Activated B cell treated with CpG ODN at 0.5 μM for 24 hours (primary cell): ENCODE results near the gene ZEB2. TPM values are rescaled to one million over a fixed set of nuclear protein-coding genes. Genes with fewer than 3 reads are reported as not detected.
A peak's percentile ranks its signal among the peaks of the same experiment; 100 is the strongest.

Experiments
- ATAC-seq: fragments of 200-7000 bp; cut with Tn5 transposase; one replicate; pipeline ENCODE4 v1.10.0; 2021; ENCODE audit warnings: low read depth, mild to moderate bottlenecking, moderate library complexity
- CTCF ChIA-PET: fragments of 350-600 bp; sonication (Branson Sonifier 250); formaldehyde crosslinking; loops from one replicate; lab custom pipeline; 2021; ENCODE audit warnings: antibody characterized with exemption; lab: Charles Lee
- POLR2A ChIA-PET: fragments of 350-600 bp; sonication (Branson Sonifier 250); formaldehyde crosslinking; loops from one replicate; lab custom pipeline; 2021; ENCODE audit warnings: antibody characterized with exemption; lab: Charles Lee
- DNase-seq: peaks from one replicate; pipeline ENCODE4 v3.0.0; 2022
- H3K27ac Mint-ChIP-seq: one replicate; pipeline ENCODE4 v1.8.0; 2020; ENCODE audit warnings: mixed read lengths
- H3K27me3 Mint-ChIP-seq: one replicate; pipeline ENCODE4 v1.8.0; 2021; ENCODE audit warnings: mixed read lengths
- H3K36me3 Mint-ChIP-seq: one replicate; pipeline ENCODE4 v1.8.0; 2021; ENCODE audit warnings: low read depth, mixed read lengths
- H3K4me1 Mint-ChIP-seq: one replicate; pipeline ENCODE4 v1.8.0; 2021; ENCODE audit warnings: mixed read lengths
- H3K4me3 Mint-ChIP-seq: one replicate; pipeline ENCODE4 v1.8.0; 2020; ENCODE audit warnings: mild to moderate bottlenecking, mixed read lengths
- H3K9me3 Mint-ChIP-seq: one replicate; pipeline ENCODE4 v1.8.0; 2020; ENCODE audit warnings: mixed read lengths
- CTCF ChIP-seq: fragments of 200-600 bp; IDR thresholded peaks from one replicate; pipeline ENCODE4 v1.8.0; 2022; ENCODE audit warnings: antibody characterized with exemption, mild to moderate bottlenecking
- intact Hi-C: fragments of 100-400 bp; cut with micrococcal nuclease; formaldehyde crosslinking; loops from one replicate; pipeline ENCODE4 v1.15.1; 2024
- total RNA-seq: library from RNA; stranded (reverse); gene quantifications from 2 replicates; pipeline ENCODE4 v1.2.3, GENCODE V29; 2022

The ZEB2 gene
- total RNA-seq, 1 donor from 2014 or later: 200 TPM

GRCh38 chr2:144468823-144469595 lies 50.9 kb downstream of the ZEB2 start:
- DNase-seq (no peak), ATAC-seq (no peak)
- intact Hi-C loops: no loop called here
- Mint-ChIP-seq H3K27me3 (no peaks in the 10 kb centered on the region), H3K4me1 (peaks cover 26% of the 10 kb centered on the region), H3K4me3 (no peak overlapping the region), H3K9me3 (no peaks in the 10 kb centered on the region), H3K36me3 (peaks cover 40% of the 10 kb centered on the region), H3K27ac (peak overlapping the region; percentile 2)
- TF ChIP-seq CTCF: no peak
- ChIA-PET CTCF (no interaction called here), POLR2A (interaction anchor here (0.6 to 1.7 kb wide), 5 partner anchors 12 to 1282 kb away, joined by 3 to 5 read pairs (median 3); no protein-coding TSS in a partner anchor)

DNA sequence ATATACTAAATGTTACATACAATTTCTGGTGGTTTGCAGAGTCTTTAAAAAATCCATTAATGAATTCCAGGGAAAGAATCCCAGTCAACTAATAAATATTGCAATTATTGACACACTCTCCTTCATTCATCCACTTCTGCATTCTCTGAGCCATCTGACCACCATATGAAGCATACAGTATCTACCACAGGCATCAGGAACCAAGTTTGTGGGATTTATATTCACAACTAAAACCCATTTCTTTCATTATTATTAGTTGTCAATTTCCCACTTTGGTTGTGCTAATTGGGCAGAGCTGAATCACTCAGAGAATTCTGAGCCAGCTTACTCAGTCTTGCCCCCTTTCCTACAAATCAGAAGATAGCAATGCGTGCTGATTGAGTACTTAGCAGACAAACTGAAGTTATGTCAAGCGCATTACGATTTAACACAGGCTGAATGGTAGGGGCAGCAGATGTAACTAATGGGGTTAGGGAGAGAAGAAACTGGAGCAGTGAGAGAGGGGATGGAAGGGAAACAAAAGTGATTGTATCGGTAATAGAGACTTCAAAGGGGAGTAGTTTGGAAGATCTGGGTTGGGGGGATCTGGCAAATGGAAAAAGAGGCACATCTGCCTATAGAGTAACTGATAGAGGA lies 52.3 kb downstream of the ZEB2 start:
- H3K9me3 Mint-ChIP-seq: no peaks in the 10 kb centered on the region
- CTCF ChIA-PET: no interaction called here
- peaks cover 52% of the 10 kb centered on the region for H3K36me3 Mint-ChIP-seq
- DNase-seq: no peak
- POLR2A ChIA-PET: no interaction called here
- peak overlapping the region; percentile 47 for H3K27ac Mint-ChIP-seq
- intact Hi-C loops: no loop called here
- no peaks in the 10 kb centered on the region for H3K27me3 Mint-ChIP-seq
- no peak overlapping the region for H3K4me3 Mint-ChIP-seq
- peaks cover 35% of the 10 kb centered on the region for H3K4me1 Mint-ChIP-seq
- TF ChIP-seq CTCF: no peak
- ATAC-seq: no peak

DNA sequence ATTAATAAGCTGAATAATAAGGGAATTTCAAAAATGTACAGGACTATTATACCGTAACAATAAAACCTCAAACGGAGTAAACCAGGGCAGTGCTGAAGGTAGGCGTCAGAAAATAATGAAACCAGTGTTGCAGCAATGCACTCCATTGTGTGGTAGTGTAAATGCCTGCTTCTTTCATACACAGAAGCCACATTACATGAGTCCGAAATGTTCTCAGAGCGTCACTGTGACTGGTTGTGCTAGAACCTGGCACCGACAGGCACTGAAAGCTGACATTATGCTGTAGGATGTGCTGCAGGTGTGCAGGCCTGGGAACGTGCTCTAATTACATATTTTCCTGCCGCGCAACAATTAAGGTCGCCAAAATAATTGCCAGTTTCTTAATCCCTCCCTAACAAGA lies 53.3 kb downstream of the ZEB2 start:
- H3K4me3 Mint-ChIP-seq: no peak overlapping the region
- ChIA-PET CTCF (no interaction called here), POLR2A (no interaction called here)
- no peak for TF ChIP-seq CTCF
- no peaks in the 10 kb centered on the region for H3K9me3 Mint-ChIP-seq
- no peak for DNase-seq
- no peaks in the 10 kb centered on the region for H3K27me3 Mint-ChIP-seq
- H3K27ac Mint-ChIP-seq: no peak overlapping the region
- no peak for ATAC-seq
- H3K4me1 Mint-ChIP-seq: peaks cover 43% of the 10 kb centered on the region
- H3K36me3 Mint-ChIP-seq: peaks cover 60% of the 10 kb centered on the region
- intact Hi-C loops: no loop called here

DNA sequence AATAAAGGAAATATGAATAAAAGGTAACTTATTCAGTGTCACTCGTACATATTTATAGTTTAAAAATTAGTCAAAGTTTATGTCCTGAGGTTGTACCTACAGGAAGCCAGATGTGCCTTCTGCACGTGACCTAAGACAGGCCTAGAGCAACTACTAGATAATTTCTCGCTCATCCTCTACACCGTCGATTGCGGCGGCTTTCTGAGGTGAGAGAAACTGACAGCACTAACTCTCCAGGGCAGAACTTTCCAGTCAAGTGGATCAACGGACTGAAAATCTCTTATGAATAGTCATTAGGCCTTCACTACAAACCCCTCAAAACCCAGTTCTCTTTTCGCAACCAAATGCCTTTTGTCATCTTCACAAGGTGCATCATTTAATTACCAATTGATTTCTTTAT lies 54.2 kb downstream of the ZEB2 start:
- Mint-ChIP-seq H3K27me3 (no peaks in the 10 kb centered on the region), H3K4me3 (no peak overlapping the region), H3K36me3 (peaks cover 58% of the 10 kb centered on the region), H3K27ac (no peak overlapping the region), H3K9me3 (no peaks in the 10 kb centered on the region), H3K4me1 (peaks cover 52% of the 10 kb centered on the region)
- ATAC-seq (no peak), DNase-seq (no peak)
- ChIA-PET POLR2A (no interaction called here), CTCF (no interaction called here)
- no peak for TF ChIP-seq CTCF
- intact Hi-C loops: no loop called here

DNA sequence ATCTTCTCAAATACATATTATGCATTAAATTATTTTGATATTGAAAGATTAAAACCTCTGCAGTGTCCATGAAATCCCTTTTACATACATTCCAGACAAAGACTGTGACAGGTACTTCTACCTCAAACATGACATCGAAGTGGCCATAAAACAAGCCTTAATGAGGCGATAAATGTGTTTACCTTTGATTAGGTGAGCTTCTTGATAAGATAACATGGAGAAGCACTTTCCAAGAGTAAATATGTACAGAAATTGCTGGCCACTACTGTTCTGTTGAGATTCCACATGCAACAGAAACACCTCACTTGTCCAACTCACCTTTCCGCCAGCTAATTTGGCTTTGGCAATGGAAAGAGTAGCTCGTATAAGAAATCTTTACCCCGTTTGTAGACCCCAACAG lies 55.2 kb downstream of the ZEB2 start:
- Mint-ChIP-seq H3K9me3 (no peaks in the 10 kb centered on the region), H3K36me3 (peaks cover 54% of the 10 kb centered on the region), H3K4me3 (no peak overlapping the region), H3K4me1 (peaks cover 61% of the 10 kb centered on the region), H3K27me3 (no peaks in the 10 kb centered on the region), H3K27ac (no peak overlapping the region)
- no peak for TF ChIP-seq CTCF
- DNase-seq (no peak), ATAC-seq (no peak)
- intact Hi-C loops: no loop called here
- ChIA-PET CTCF (no interaction called here), POLR2A (no interaction called here)
